Activated T-helper 2 cell treated with anti-CD3 and anti-CD28 coated beads, Interferon-gamma antibody, Interleukin-2, Interleukin-4, amounts not matched to agents 10 μg/mL and 5 μg/mL and 100 μg/mL, durations not matched to agents 14 hours and 24 hours and 36 hours (primary cell): Measurements from ENCODE around the gene IRF4. TPM values are rescaled to one million over a fixed set of nuclear protein-coding genes. Genes with fewer than 3 reads are reported as not detected.

Experiments
- DNase-seq: peaks from one replicate; pipeline ENCODE4 v3.0.0; 2021; ENCODE audit warnings: low spot score
- H3K27ac Mint-ChIP-seq: one replicate; pipeline ENCODE4 v1.8.0; 2021; ENCODE audit warnings: mixed read lengths
- H3K27me3 Mint-ChIP-seq: one replicate; pipeline ENCODE4 v1.8.0; 2021; ENCODE audit warnings: low read depth, mixed read lengths
- H3K36me3 Mint-ChIP-seq: one replicate; pipeline ENCODE4 v1.8.0; 2021; ENCODE audit warnings: low read depth, mixed read lengths
- H3K4me1 Mint-ChIP-seq: one replicate; pipeline ENCODE4 v1.8.0; 2021; ENCODE audit warnings: low read depth, mixed read lengths
- H3K4me3 Mint-ChIP-seq: one replicate; pipeline ENCODE4 v1.8.0; 2021; ENCODE audit warnings: low read depth, mild to moderate bottlenecking, moderate library complexity, mixed read lengths
- H3K9me3 Mint-ChIP-seq: one replicate; pipeline ENCODE4 v1.8.0; 2021; ENCODE audit warnings: mixed read lengths
- intact Hi-C: fragments of 100-400 bp; cut with micrococcal nuclease; formaldehyde crosslinking; loops from one replicate; pipeline ENCODE4 v1.15.1; 2023
- total RNA-seq: library from RNA; stranded (reverse); gene quantifications from 2 replicates; pipeline ENCODE4 v1.2.3, GENCODE V29; 2022

Gene IRF4
- total RNA-seq, 1 donor from 2014 or later = 1,062 TPM

DNA sequence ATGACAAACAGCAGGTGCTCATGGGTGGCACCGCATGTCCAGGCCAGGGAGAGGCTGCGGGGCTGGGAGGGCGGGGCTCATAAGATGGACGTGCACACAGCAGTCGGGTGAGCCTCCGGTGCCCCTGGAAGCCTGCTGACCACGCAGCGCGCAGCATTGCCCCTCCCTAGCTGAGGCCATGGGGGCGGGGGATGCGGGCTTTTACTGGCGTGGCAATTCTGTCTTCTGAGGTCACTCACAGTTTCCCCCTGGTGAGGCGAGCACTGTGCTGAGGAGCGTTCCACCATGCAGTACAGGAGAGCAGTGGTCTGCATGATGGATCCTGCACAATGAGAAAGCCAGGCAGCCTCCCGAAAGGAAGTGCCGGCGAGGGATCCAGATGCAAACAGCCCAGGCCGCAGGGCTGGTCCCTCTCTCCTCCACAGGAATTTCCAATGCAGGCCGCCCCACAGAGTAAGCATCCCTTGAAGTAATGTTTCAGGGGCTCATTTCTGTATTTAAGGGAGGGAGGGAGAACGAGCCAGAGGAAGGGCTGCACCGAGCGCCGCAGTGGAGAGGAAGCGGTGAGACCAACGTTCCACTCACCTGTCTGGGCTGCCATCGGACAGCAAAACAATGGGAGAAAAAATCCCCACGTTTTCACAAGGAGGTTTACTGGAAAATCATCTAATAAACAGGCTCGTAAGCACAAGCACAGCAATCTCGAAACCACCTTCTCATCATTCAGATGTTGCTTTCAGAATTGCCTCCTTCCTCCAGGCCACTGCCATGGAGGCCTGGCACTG is 56.0 kb downstream of the IRF4 start:
- H3K4me1 Mint-ChIP-seq = peaks cover 56% of the 10 kb centered on the region
- DNase-seq = no peak
- no peaks in the 10 kb centered on the region for H3K27me3 Mint-ChIP-seq

DNA sequence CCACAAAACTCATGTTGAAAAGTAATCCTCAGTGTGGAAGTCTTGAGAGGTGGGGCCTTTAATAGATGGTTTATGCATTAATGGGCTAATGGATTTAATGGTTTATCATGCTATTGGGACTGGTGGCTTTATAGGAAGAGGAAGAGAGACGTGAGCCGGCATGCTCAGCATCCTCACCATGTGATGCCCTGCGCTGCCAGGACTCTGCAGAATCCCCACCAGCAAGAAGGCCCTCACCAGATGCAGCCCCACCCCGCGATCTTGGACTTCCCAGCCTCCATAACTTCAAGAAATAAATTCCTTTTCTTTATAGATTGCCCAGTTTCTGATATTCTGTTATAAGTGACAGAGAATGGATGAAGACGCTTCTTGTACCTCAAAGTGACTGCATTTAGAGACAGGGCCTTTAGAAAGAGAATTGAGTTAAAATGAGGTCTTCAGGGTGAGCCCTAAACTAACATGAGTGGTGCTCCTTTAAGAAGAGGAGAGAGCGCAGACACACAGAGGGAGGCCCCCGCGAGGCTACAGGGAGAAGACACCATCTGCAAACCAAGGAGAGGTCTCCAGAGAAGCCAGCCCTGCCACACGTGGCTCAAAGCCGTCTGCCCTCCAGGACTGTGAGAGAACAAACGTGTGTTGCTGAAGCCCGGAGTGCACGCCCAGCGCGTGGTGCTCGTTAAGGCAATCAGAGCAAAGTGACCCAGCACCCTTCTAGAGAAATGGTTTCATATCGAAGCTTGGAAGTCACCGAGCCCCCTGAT is 56.9 kb downstream of the IRF4 start:
- no peaks in the 10 kb centered on the region for H3K36me3 Mint-ChIP-seq
- intact Hi-C loops = loop anchor here (5.0 kb wide), 1 partner anchor 46 kb away; no protein-coding TSS in a partner anchor
- peak overlapping the region; percentile 91 for H3K27ac Mint-ChIP-seq
- no peak for DNase-seq
- H3K4me1 Mint-ChIP-seq = peaks cover 53% of the 10 kb centered on the region
- no peaks in the 10 kb centered on the region for H3K27me3 Mint-ChIP-seq
- no peak overlapping the region for H3K4me3 Mint-ChIP-seq
- no peaks in the 10 kb centered on the region for H3K9me3 Mint-ChIP-seq

More for the DNA sequence above, 56.0 kb downstream of the IRF4 start:
- intact Hi-C loops = loop anchor here (1.0 to 5.0 kb wide), 5 partner anchors 19 to 155 kb away; partner anchors contain the start of genes DUSP22 and IRF4
- no peaks in the 10 kb centered on the region for H3K36me3 Mint-ChIP-seq
- H3K9me3 Mint-ChIP-seq = no peaks in the 10 kb centered on the region
- H3K4me3 Mint-ChIP-seq = peak overlapping the region; percentile 40
- peak overlapping the region; percentile 91 for H3K27ac Mint-ChIP-seq

DNA sequence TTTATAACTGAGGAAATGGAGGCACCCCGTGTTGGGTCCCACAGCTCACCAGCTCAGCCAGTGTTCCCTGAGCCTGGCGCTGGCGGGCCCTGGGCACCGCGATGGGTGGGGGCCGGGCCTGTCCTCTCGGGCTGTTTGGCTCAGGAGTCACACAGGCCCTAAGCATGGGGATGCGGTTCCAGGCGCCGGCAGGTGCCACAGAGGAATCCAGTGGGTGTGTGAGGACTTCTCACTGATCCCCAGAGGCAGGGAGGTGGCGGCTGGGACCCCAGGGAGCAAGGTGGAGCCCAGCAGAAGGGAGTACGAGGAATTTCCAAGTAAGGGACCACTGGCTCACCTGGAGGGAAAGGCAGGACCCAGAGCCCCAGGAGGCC is 57.5 kb downstream of the IRF4 start:
- no peaks in the 10 kb centered on the region for H3K9me3 Mint-ChIP-seq
- H3K27ac Mint-ChIP-seq = no peak overlapping the region
- DNase-seq = no peak
- H3K27me3 Mint-ChIP-seq = no peaks in the 10 kb centered on the region
- H3K36me3 Mint-ChIP-seq = no peaks in the 10 kb centered on the region
- intact Hi-C loops = loop anchor here (5.0 kb wide), 1 partner anchor 47 kb away; no protein-coding TSS in a partner anchor
- H3K4me3 Mint-ChIP-seq = no peak overlapping the region
- H3K4me1 Mint-ChIP-seq = peaks cover 47% of the 10 kb centered on the region

DNA sequence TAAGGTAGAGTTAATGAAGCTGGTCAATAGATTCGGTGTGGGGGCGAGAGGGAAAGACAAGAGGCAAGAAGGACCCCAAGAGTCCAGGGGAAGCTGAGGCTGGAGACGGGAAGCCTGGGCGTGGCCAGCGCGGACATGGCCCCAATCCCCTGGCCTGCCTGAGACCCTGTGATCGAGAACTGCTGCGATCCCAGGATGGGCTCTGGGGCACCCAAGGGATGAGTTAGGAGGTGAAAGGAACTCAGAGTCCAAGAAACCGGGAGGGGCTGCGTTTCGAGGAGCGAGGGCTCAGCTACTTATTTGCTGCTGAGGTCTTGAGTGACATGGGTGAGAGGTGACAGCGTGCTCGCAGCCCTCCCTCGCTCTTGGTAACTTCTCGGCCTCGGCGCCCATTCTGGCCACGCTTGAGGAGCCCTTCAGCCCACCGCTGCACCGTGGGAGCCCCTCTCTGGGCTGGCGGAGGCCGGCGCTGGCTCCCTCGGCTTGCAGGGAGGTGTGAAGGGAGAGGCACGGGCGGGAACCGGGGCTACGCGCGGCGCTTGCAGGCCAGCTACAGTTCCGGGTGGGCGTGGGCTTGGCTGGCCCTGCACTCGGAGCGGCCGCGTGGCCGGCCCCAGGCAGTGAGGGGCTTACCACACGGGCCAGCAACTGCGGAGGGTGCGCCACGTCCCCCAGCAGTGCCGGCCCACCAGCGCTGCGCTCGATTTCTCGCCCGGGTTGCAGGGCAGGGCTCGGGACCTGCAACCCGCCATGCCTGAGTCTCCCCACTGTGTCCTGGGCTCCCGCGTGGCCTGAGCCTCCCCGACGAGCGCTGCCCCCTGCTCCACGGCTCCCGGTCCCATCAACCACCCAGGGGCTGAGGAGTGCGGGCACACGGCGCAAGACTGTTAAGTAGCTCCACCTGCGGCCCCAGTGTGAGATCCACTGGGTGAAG is 58.2 kb downstream of the IRF4 start:
- intact Hi-C loops = loop anchor here (5.0 kb wide), 1 partner anchor 47 kb away; no protein-coding TSS in a partner anchor
- Mint-ChIP-seq H3K9me3 (no peaks in the 10 kb centered on the region), H3K4me3 (no peak overlapping the region), H3K4me1 (peaks cover 49% of the 10 kb centered on the region), H3K27ac (no peak overlapping the region), H3K27me3 (no peaks in the 10 kb centered on the region), H3K36me3 (peaks cover 4% of the 10 kb centered on the region)
- DNase-seq = no peak

DNA sequence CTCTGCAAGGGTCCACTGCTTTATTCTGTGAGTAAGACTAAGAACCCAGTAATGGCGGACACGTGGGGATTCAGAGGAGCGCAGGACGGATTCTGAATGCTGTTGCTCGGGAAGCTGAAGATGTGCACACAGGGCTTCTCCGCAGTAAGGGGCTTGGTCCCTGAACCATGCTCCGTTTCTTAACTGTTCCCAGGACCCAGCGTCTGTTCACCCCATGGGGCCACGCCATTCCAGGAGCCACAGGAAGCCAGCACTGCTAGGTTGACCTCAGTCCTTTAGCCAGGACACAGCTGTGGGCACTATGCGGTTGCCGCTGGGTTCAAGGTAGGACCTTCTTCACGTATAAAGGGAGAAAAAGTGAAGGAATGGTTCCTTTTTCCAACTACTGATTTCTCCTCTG is 59.8 kb downstream of the IRF4 start:
- Mint-ChIP-seq H3K4me1 (peaks cover 39% of the 10 kb centered on the region), H3K9me3 (no peaks in the 10 kb centered on the region), H3K4me3 (no peak overlapping the region), H3K27me3 (no peaks in the 10 kb centered on the region), H3K27ac (no peak overlapping the region), H3K36me3 (peaks cover 4% of the 10 kb centered on the region)
- DNase-seq = no peak
- intact Hi-C loops = no loop called here

DNA sequence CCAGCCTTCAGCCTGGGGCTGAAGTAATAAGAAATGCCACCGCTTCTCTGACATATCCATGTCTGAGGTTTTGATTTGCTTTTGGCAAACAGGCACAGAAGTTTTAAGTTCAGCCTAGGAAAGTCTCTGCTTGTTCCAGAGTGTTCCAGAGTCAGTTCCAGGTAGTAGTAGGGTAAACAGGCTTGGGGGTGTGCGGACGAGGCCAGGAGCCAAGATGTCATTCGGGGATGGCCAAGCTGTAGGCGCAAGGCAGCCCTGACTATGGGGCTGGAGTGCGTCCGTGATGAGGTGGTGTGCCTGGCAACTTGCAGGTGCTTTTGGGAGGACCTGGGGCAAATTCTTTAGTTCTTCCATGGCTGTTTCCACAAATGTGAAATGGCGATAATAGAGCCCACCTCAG is 60.3 kb downstream of the IRF4 start:
- intact Hi-C loops = no loop called here
- no peak for DNase-seq
- Mint-ChIP-seq H3K36me3 (peaks cover 5% of the 10 kb centered on the region), H3K27ac (no peak overlapping the region), H3K4me1 (peaks cover 34% of the 10 kb centered on the region), H3K27me3 (no peaks in the 10 kb centered on the region), H3K4me3 (no peak overlapping the region), H3K9me3 (peaks cover 1% of the 10 kb centered on the region)

DNA sequence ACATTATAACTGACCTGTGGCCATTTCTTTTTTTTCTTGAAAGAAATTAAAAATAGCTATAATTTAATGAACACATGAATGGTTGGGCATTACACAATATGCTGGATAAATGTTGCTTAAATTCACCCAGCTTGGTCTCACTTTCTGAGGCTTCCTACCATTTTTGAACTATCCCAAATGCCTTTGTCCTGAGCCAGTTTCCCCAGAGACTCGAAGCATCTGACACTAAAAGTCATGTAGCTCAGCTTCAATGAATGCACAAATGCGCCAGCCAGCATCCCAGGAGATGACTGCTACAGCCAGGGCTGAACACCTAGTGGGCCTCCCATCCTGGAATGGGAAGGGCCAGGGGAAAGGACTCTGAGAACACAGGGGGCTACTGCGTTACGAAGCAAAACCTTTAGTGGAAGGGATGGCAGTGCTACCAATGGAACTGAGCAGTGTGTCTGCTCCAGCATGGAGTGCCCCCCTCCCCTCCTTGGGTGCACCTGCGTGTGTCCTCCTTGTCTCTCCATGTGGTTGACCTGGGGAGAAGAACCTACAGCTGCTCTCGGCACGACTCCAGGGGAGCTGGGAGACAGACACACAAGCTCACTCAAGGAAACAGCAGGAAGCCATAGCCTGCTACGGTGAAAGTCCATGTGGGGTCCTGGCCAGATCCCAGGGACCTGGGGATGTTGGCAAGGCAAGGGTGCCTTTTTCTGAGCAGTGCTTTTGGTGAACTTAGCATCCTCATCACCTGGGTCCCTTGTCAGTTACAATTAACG is 60.9 kb downstream of the IRF4 start:
- DNase-seq = no peak
- peaks cover 36% of the 10 kb centered on the region for H3K4me1 Mint-ChIP-seq
- no peak overlapping the region for H3K4me3 Mint-ChIP-seq
- H3K36me3 Mint-ChIP-seq = peaks cover 11% of the 10 kb centered on the region
- H3K27me3 Mint-ChIP-seq = no peaks in the 10 kb centered on the region
- intact Hi-C loops = no loop called here
- H3K9me3 Mint-ChIP-seq = peaks cover 7% of the 10 kb centered on the region
- H3K27ac Mint-ChIP-seq = no peak overlapping the region

DNA sequence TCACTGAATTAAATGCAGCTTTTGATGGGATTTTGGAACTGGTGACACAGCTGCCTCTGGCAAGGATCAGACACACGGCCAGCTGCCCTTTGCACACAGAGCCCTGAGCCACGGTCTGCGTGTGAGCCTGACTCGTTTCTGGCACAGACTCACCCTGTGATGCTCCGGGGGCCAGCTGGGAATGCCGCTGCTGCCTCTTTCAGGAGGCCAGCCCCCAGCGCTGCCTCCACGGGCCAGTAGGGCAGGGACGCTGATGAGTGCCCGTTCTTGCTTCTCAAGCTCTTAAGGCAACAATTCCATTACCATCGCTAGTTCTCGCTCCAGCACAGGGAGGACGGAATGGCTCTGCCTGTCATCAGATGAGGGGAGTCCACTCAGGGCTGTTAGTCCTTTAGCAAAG is 61.6 kb downstream of the IRF4 start:
- Mint-ChIP-seq H3K4me1 (peaks cover 29% of the 10 kb centered on the region), H3K4me3 (no peak overlapping the region), H3K27me3 (no peaks in the 10 kb centered on the region), H3K9me3 (peaks cover 13% of the 10 kb centered on the region), H3K27ac (no peak overlapping the region), H3K36me3 (peaks cover 15% of the 10 kb centered on the region)
- DNase-seq = no peak
- intact Hi-C loops = no loop called here

DNA sequence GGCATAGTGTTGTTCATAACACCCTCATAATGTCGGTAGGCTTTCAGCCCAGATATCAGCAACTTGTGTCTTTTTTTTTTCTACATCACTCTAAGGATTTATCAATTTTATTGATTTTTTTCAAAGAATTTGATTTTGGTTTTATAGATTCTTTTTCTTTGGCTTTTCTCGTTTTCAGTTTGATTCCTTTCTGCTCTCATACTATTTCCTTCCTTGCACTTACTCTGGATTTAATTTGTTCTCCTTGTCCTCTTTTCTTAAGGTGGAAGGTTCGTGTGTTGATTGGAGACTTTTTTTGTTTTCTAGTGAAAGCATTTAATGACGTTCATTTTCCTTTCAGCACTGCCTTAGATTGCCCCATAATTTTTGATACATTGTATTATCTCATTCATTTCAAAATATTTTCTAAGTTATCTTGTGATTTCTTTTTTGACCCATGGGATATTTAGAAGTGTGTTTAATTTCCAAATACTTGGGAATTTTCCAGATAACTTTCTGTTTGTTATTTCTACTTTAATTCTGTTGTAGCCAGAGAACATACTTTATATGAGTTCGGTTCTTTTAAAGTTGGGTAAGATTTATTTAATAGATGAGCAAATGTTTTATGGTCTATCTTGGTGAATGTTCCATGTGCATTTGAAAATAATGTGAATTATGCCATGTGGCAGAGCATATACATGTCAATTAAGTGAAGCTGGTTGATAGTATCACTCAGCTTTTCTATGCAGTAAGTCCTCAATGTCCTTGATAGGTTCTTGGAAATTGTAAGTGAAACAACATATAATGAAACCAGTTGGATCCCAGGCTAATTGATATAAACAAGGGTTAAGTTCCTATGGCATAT is 62.8 kb downstream of the IRF4 start:
- H3K4me1 Mint-ChIP-seq = peaks cover 22% of the 10 kb centered on the region
- H3K9me3 Mint-ChIP-seq = peaks cover 21% of the 10 kb centered on the region
- H3K27me3 Mint-ChIP-seq = no peaks in the 10 kb centered on the region
- intact Hi-C loops = no loop called here
- peaks cover 23% of the 10 kb centered on the region for H3K36me3 Mint-ChIP-seq
- peak overlapping the region; percentile 14 for H3K27ac Mint-ChIP-seq
- no peak overlapping the region for H3K4me3 Mint-ChIP-seq
- no peak for DNase-seq

DNA sequence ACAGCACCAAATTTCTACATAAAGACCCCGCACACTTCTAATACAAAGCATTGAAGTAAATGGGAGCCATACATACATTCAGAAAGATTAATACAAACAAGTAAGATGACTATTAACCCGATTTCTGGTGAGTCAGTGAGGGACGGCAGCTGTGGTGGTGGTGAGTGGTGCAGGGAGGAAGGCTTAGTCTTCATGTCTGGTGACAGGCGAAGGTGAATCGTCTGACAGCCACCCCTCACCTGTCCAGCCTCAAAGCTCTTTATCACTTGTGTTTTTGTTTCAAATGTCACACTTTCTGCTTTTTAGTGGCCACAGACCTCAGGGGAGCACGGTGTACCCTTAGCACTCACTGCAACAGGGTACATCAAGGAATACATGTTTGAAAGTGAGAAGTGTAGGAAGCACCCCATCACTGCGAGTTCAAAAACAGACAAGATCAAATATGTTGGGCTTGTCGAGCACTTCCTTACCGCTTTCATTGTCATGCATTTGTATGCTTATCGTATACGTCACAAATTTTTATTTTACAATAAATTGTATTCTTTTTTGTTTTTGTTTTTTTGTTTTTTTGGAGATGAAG is 63.5 kb downstream of the IRF4 start:
- peaks cover 23% of the 10 kb centered on the region for H3K36me3 Mint-ChIP-seq
- H3K4me3 Mint-ChIP-seq = no peak overlapping the region
- no peak for DNase-seq

DNA sequence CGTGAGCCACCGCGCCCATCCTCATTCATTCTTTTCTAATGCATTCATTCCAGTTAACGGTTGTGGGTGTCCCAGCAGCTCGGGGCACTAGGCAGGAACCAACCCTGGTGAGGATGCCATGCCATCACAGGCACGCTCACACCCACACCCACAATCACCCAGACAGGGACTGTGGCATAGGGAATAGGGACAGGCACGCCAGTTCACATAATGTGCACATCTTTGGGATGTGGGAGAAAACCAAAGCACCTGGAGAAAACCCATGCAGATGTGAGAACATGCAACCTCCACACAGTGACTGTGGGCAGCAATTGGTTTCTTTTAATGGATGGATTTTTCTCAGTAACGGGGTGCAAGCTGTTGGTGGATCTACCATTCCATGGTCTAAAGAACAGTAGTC is 64.3 kb downstream of the IRF4 start:
- H3K4me3 Mint-ChIP-seq = no peak overlapping the region
- peaks cover 33% of the 10 kb centered on the region for H3K4me1 Mint-ChIP-seq
- intact Hi-C loops = no loop called here

More for the DNA sequence above, 63.5 kb downstream of the IRF4 start:
- Mint-ChIP-seq H3K27ac (peak overlapping the region; percentile 71), H3K9me3 (peaks cover 21% of the 10 kb centered on the region), H3K4me1 (peaks cover 25% of the 10 kb centered on the region), H3K27me3 (no peaks in the 10 kb centered on the region)
- intact Hi-C loops = no loop called here

More for the DNA sequence above, 64.3 kb downstream of the IRF4 start:
- H3K36me3 Mint-ChIP-seq = peaks cover 23% of the 10 kb centered on the region
- H3K27me3 Mint-ChIP-seq = no peaks in the 10 kb centered on the region
- no peak overlapping the region for H3K27ac Mint-ChIP-seq
- H3K9me3 Mint-ChIP-seq = peaks cover 21% of the 10 kb centered on the region
- DNase-seq = no peak
